Esophagus (tissue), 2 donors: ENCODE measurements around the gene ADAR. TPM values are rescaled to one million over a fixed set of nuclear protein-coding genes. Genes with fewer than 3 reads are reported as not detected.

ENCODE experiments used
- H3K27ac ChIP-seq, 2 donors: one replicate each; pipeline ENCODE4 v1.5.1; 2013; ENCODE audit warnings: low read depth in 2 of 2, mild to moderate bottlenecking in 2 of 2, inconsistent platforms in 1 of 2, low read length in 1 of 2, moderate library complexity in 1 of 2
- H3K27me3 ChIP-seq, 2 donors: one replicate each; pipeline ENCODE4 v1.6.1; 2013; ENCODE audit warnings: low read length in 2 of 2, control low read depth in 1 of 2, mild to moderate bottlenecking in 1 of 2; ENCODE audit not compliant: insufficient read depth in 2 of 2, control insufficient read depth in 1 of 2
- H3K36me3 ChIP-seq, 2 donors: one replicate each; pipeline ENCODE4 v1.6.1; 2013; ENCODE audit warnings: low read length in 1 of 2; ENCODE audit not compliant: control insufficient read depth in 2 of 2, insufficient read depth in 2 of 2
- H3K4me1 ChIP-seq, 2 donors: one replicate each; pipeline ENCODE4 v1.6.1; 2013; ENCODE audit warnings: low read length in 1 of 2; ENCODE audit not compliant: control insufficient read depth in 2 of 2, insufficient read depth in 2 of 2
- H3K4me3 ChIP-seq, 2 donors: one replicate each; pipeline ENCODE4 v1.5.1; 2013; ENCODE audit warnings: low read length in 2 of 2, mild to moderate bottlenecking in 2 of 2, low read depth in 1 of 2, moderate library complexity in 1 of 2
- H3K9me3 ChIP-seq, 2 donors: one replicate each; pipeline ENCODE4 v1.6.1; 2013; ENCODE audit warnings: mild to moderate bottlenecking in 2 of 2, low read depth in 1 of 2, low read length in 1 of 2, moderate library complexity in 1 of 2; ENCODE audit not compliant: control insufficient read depth in 2 of 2, insufficient read depth in 1 of 2
- WGBS, 2 donors: extraction: QIAGEN DNeasy Blood & Tissue Kit; methylation state at CpG; one replicate each; pipeline ENCODE4 v1.1.7; 2013; 5-methylcytosine and 5-hydroxymethylcytosine counted together
- polyA plus RNA-seq, 2 donors: library from polyadenylated mRNA; stranded (reverse); fragments of 200-250 nt; gene quantifications; one replicate each; pipeline ENCODE4 v1.2.3, GENCODE V29; 2013
- donor health status: healthy with polysubstance abuse.
- donor health status: Bipolar disorder and iron deficiency.

The ADAR gene
- polyA plus RNA-seq, 2 donors: 13.8 to 19.9 TPM

- 78 to 84% methylated on average over 9 of the region's 9 CpGs for WGBS, 2 donors
- Histone ChIP-seq H3K27me3 (peaks cover 0 to 3% of the 10 kb centered on the region in 2 donors), H3K4me1 (peaks cover 0 to 3% of the 10 kb centered on the region in 2 donors), H3K4me3 (no peak overlapping the region), H3K36me3 (no peaks in the 10 kb centered on the region), H3K9me3 (no peaks in the 10 kb centered on the region), H3K27ac (no peak overlapping the region)
These were observed 68.2 kb downstream of the ADAR start for GRCh38 chr1:154539486-154540483.

GRCh38 chr1:154536570-154536969, 71.4 kb downstream of the ADAR start:
- no peak overlapping the region for H3K27ac ChIP-seq
- no peak overlapping the region for H3K4me3 ChIP-seq
- no peaks in the 10 kb centered on the region for H3K9me3 ChIP-seq
- WGBS, 2 donors: 79 to 84% methylated on average over 7 of the region's 7 CpGs
- peaks cover 0 to 3% of the 10 kb centered on the region in 2 donors for H3K27me3 ChIP-seq
- H3K4me1 ChIP-seq: no peaks in the 10 kb centered on the region
- no peaks in the 10 kb centered on the region for H3K36me3 ChIP-seq

- H3K36me3 ChIP-seq: no peaks in the 10 kb centered on the region
- WGBS, 2 donors: 57 to 58% methylated on average over 11 of the region's 11 CpGs
- no peaks in the 10 kb centered on the region for H3K9me3 ChIP-seq
- H3K27ac ChIP-seq: no peak overlapping the region
- no peaks in the 10 kb centered on the region for H3K4me1 ChIP-seq
- no peak overlapping the region for H3K4me3 ChIP-seq
- H3K27me3 ChIP-seq: no peaks in the 10 kb centered on the region
These were observed 73.8 kb downstream of the ADAR start for GRCh38 chr1:154533952-154534844.

Other genes starting within 250 kb of the ADAR start
- 1 to 10 TPM; 2.7 to 3.4 TPM for gene IL6R, start 202.8 kb downstream of the ADAR start, polyA plus RNA-seq
- gene TDRD10, start 106.0 kb downstream of the ADAR start, polyA plus RNA-seq: 1 to 10 TPM; 1.3 to 1.7 TPM
- 1 to 10 TPM; 1.5 to 2.1 TPM for gene SHE, start 105.8 kb downstream of the ADAR start, polyA plus RNA-seq
- gene UBE2Q1, start 49.5 kb downstream of the ADAR start, polyA plus RNA-seq: 10 to 100 TPM; 23.5 to 24.7 TPM
- under 1 TPM; 0.11 to 0.18 TPM for gene CHRNB2, start 40.4 kb downstream of the ADAR start, polyA plus RNA-seq